HEK293T (cell line): ENCODE measurements around the gene CREB5.

Experiments used
- BHLHE40 ChIP-seq: fragments of 450-650 bp; IDR thresholded peaks from 2 replicates; pipeline ENCODE4 v1.6.1; 2016; ENCODE audit warnings: mild to moderate bottlenecking, moderate library complexity, borderline replicate concordance
- ELF4 ChIP-seq: fragments of 450-650 bp; IDR thresholded peaks from 2 replicates; pipeline ENCODE4 v1.6.1; 2017; ENCODE audit warnings: antibody characterized with exemption
- FOXA1 ChIP-seq: fragments of 450-650 bp; IDR thresholded peaks from 2 replicates; pipeline ENCODE4 v1.6.1; 2016; ENCODE audit warnings: mild to moderate bottlenecking
- FOXK2 ChIP-seq: fragments of 450-650 bp; IDR thresholded peaks from 2 replicates; pipeline ENCODE4 v1.6.1; 2016; ENCODE audit warnings: mild to moderate bottlenecking
- FOXM1 ChIP-seq: fragments of 450-650 bp; IDR thresholded peaks from 2 replicates; pipeline ENCODE4 v1.6.1; 2017; ENCODE audit warnings: mild to moderate bottlenecking, borderline replicate concordance
- L3MBTL2 ChIP-seq: fragments of 450-650 bp; conservative IDR thresholded peaks from 2 replicates; pipeline ENCODE4 v1.6.1; 2016; ENCODE audit warnings: mild to moderate bottlenecking
- NFRKB ChIP-seq: fragments of 450-650 bp; IDR thresholded peaks from 2 replicates; pipeline ENCODE4 v1.6.1; 2016; ENCODE audit warnings: mild to moderate bottlenecking, moderate library complexity
- SP1 ChIP-seq: fragments of 450-650 bp; IDR thresholded peaks from 2 replicates; pipeline ENCODE4 v1.6.1; 2017
- TF ChIP-seq, protein P1 (sequence below): fragments of 450-650 bp; IDR thresholded peaks from 2 replicates; pipeline ENCODE4 v1.6.1; 2016

DNA sequence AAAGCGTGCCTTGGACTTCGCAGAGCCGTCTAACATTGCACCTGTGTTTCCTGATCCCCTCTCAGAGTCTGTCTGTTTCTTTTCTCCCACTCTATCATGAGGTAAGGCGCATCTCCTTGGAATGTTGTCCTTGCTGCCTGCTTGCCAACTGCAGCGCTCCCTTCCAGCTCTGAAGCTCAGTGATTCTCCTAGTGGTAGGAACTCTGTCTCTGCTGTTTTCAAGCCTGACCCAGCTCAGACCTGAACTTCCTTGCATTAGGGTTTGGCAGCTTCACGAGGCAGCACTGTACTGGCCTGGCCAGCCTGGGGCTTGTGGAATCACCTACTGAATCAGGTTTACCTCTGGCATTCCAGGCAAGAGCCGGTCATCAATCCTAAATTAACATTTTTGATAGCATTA, 123.9 kb downstream of the CREB5 start:
- TF ChIP-seq FOXM1 (no peak), BHLHE40 (no peak), ELF4 (no peak), SP1 (no peak), FOXA1 (no peak), FOXK2 (no peak), L3MBTL2 (no peak), NFRKB (no peak)
- TF ChIP-seq, protein P1, sequence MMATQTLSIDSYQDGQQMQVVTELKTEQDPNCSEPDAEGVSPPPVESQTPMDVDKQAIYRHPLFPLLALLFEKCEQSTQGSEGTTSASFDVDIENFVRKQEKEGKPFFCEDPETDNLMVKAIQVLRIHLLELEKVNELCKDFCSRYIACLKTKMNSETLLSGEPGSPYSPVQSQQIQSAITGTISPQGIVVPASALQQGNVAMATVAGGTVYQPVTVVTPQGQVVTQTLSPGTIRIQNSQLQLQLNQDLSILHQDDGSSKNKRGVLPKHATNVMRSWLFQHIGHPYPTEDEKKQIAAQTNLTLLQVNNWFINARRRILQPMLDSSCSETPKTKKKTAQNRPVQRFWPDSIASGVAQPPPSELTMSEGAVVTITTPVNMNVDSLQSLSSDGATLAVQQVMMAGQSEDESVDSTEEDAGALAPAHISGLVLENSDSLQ = no peak
